Trophoblast cell (in vitro differentiated cells and primary cell): Measurements from ENCODE around the gene RAD51B.

ENCODE experiments used
- DNase-seq, 2 donors: peaks; one replicate each; pipeline ENCODE4 v3.0.0-alpha.2; 2016
- H2AFZ ChIP-seq: 2 replicates; pipeline ENCODE4 v1.6.1; 2013; ENCODE audit warnings: low read length, moderate library complexity, mild to moderate bottlenecking; ENCODE audit not compliant: insufficient read depth, poor library complexity
- H2AK5ac ChIP-seq: 2 replicates; pipeline ENCODE4 v1.6.1; 2013; ENCODE audit warnings: mild to moderate bottlenecking, low read length
- H2BK120ac ChIP-seq: 2 replicates; pipeline ENCODE4 v1.6.1; 2013; ENCODE audit warnings: low read length, mild to moderate bottlenecking, moderate library complexity; ENCODE audit not compliant: insufficient read depth, poor library complexity
- H2BK12ac ChIP-seq: 2 replicates; pipeline ENCODE4 v1.6.1; 2013; ENCODE audit warnings: mild to moderate bottlenecking, low read length, moderate library complexity
- H2BK5ac ChIP-seq: 2 replicates; pipeline ENCODE4 v1.6.1; 2013; ENCODE audit warnings: low read length, low read depth, moderate library complexity, mild to moderate bottlenecking; ENCODE audit not compliant: poor library complexity
- H3K14ac ChIP-seq: 2 replicates; pipeline ENCODE4 v1.6.1; 2013; ENCODE audit warnings: mild to moderate bottlenecking, low read length
- H3K18ac ChIP-seq: 2 replicates; pipeline ENCODE4 v1.6.1; 2013; ENCODE audit warnings: mild to moderate bottlenecking, low read length
- H3K23ac ChIP-seq: 2 replicates; pipeline ENCODE4 v1.6.1; 2013; ENCODE audit warnings: low read length
- H3K27ac ChIP-seq: 2 replicates; pipeline ENCODE4 v1.5.1; 2013; ENCODE audit warnings: low read depth, mild to moderate bottlenecking, inconsistent platforms, low read length, moderate library complexity
- H3K27me3 ChIP-seq: 2 replicates; pipeline ENCODE4 v1.6.1; 2013; ENCODE audit warnings: inconsistent platforms, mild to moderate bottlenecking, low read length, moderate library complexity; ENCODE audit not compliant: insufficient read depth
- H3K36me3 ChIP-seq, 2 experiments: 1 replicate in 1 of 2; 2 replicates in 1 of 2; pipeline ENCODE4 v1.6.1; 2013; ENCODE audit warnings: low read length in 2 of 2, mild to moderate bottlenecking in 2 of 2, moderate library complexity in 1 of 2; ENCODE audit not compliant: insufficient read depth in 2 of 2, control insufficient read depth in 1 of 2
- H3K4ac ChIP-seq: 2 replicates; pipeline ENCODE4 v1.6.1; 2013; ENCODE audit warnings: low read depth, mild to moderate bottlenecking, low read length, moderate library complexity
- H3K4me1 ChIP-seq, 2 experiments: 1 replicate in 1 of 2; 2 replicates in 1 of 2; pipeline ENCODE4 v1.6.1; 2013; ENCODE audit warnings: low read length in 2 of 2, mild to moderate bottlenecking in 2 of 2, moderate library complexity in 1 of 2; ENCODE audit not compliant: insufficient read depth in 2 of 2, control insufficient read depth in 1 of 2
- H3K4me2 ChIP-seq: 2 replicates; pipeline ENCODE4 v1.6.1; 2013; ENCODE audit warnings: inconsistent platforms, mild to moderate bottlenecking, low read length, moderate library complexity
- H3K4me3 ChIP-seq: 2 replicates; pipeline ENCODE4 v1.5.1; 2013; ENCODE audit warnings: mild to moderate bottlenecking, low read depth, low read length, inconsistent platforms
- H3K79me1 ChIP-seq: one replicate; pipeline ENCODE4 v1.6.1; 2013; ENCODE audit warnings: low read length
- H3K79me2 ChIP-seq: 2 replicates; pipeline ENCODE4 v1.6.1; 2013; ENCODE audit warnings: low read length, mild to moderate bottlenecking; ENCODE audit not compliant: control insufficient read depth, insufficient read depth, poor library complexity
- H3K9ac ChIP-seq: 2 replicates; pipeline ENCODE4 v1.6.1; 2013; ENCODE audit warnings: mild to moderate bottlenecking, low read length
- H3K9me3 ChIP-seq: 2 replicates; pipeline ENCODE4 v1.6.1; 2013; ENCODE audit warnings: low read depth, mild to moderate bottlenecking, control low read depth, inconsistent platforms, low read length; ENCODE audit not compliant: insufficient read depth
- H4K12ac ChIP-seq: 2 replicates; pipeline ENCODE4 v1.6.1; 2013; ENCODE audit warnings: low read depth, mild to moderate bottlenecking, low read length, moderate library complexity
- H4K8ac ChIP-seq: 2 replicates; pipeline ENCODE4 v1.6.1; 2013; ENCODE audit warnings: low read depth, mild to moderate bottlenecking, low read length, moderate library complexity
- H4K91ac ChIP-seq: one replicate; pipeline ENCODE4 v1.6.1; 2013; ENCODE audit warnings: low read depth, mild to moderate bottlenecking, low read length, moderate library complexity
- WGBS: extraction: QIAGEN DNeasy Blood & Tissue Kit; methylation state at CpG from one replicate; pipeline ENCODE4 v1.1.7; 2013; ENCODE audit warnings: missing lambda C conversion rate; ENCODE audit not compliant: insufficient read length, insufficient coverage; ENCODE audit errors: extremely low coverage; 5-methylcytosine and 5-hydroxymethylcytosine counted together

RAD51B gene

GRCh38 chr14:67835596-67835995 lies 16.0 kb downstream of the RAD51B start:
- peaks cover 0 to 2% of the 10 kb centered on the region in 2 experiments for H3K36me3 ChIP-seq

DNA sequence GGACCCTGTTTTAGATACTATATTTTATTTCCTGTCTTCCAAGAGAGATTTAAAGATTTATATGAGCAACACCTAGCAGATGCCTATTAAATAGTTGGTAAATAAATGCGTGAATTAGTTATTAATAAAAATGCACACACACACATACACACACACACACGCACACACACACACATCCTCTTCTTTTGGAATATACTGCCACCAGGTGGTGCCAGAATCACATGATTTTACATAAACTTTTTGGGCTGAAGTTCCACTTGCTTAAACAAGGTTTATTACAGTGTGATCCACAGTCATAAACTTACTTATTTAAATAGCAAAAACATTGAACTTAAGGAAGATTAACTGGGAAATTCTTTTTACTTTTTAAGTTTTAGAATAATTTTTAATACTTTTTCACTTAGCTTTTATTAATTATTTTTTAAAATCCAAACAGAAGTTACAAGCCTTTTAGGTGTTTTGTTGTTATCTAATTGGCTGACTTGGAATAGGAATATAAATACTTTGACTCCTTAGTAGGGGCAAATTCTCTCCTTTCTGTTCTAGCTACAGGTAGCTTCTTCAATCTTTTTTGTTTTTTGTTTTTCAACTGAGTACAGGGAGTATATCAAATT lies 17.5 kb downstream of the RAD51B start:
- H2BK12ac ChIP-seq = no peak overlapping the region
- no peak overlapping the region for H2BK120ac ChIP-seq
- peaks cover 0 to 2% of the 10 kb centered on the region in 2 experiments for H3K36me3 ChIP-seq
- H3K18ac ChIP-seq = no peak overlapping the region
- DNase-seq = peak; percentile 59 to 89
- H3K79me1 ChIP-seq = no peaks in the 10 kb centered on the region
- H3K27me3 ChIP-seq = no peaks in the 10 kb centered on the region
- H4K12ac ChIP-seq = no peak overlapping the region
- H4K91ac ChIP-seq = no peak overlapping the region
- no peak overlapping the region for H3K4me2 ChIP-seq
- H3K4me3 ChIP-seq = no peak overlapping the region
- H2AK5ac ChIP-seq = no peak overlapping the region
- no peak overlapping the region for H3K27ac ChIP-seq
- no peaks in the 10 kb centered on the region for H3K9me3 ChIP-seq
- H3K14ac ChIP-seq = no peak overlapping the region
- H2BK5ac ChIP-seq = no peak overlapping the region
- no peaks in the 10 kb centered on the region for H3K79me2 ChIP-seq
- H2AFZ ChIP-seq = no peak overlapping the region
- no peak overlapping the region for H3K9ac ChIP-seq
- no peak overlapping the region for H3K23ac ChIP-seq
- no peak overlapping the region for H4K8ac ChIP-seq
- H3K4me1 ChIP-seq = no peaks in the 10 kb centered on the region
- no peak overlapping the region for H3K4ac ChIP-seq
- no CpG with 5 or more reads among the region's 2 CpGs for WGBS

More at GRCh38 chr14:67835596-67835995, 16.0 kb downstream of the RAD51B start:
- Histone ChIP-seq H3K27ac (no peak overlapping the region), H3K4ac (no peak overlapping the region), H3K14ac (no peak overlapping the region), H2AFZ (no peak overlapping the region), H3K18ac (no peak overlapping the region), H2AK5ac (no peak overlapping the region), H3K4me2 (no peak overlapping the region), H2BK12ac (no peak overlapping the region), H2BK5ac (no peak overlapping the region), H3K9me3 (no peaks in the 10 kb centered on the region), H3K9ac (no peak overlapping the region), H3K27me3 (no peaks in the 10 kb centered on the region), H3K79me2 (no peaks in the 10 kb centered on the region), H4K8ac (no peak overlapping the region), H3K23ac (no peak overlapping the region), H4K12ac (no peak overlapping the region), H3K4me3 (no peak overlapping the region), H2BK120ac (no peak overlapping the region), H3K4me1 (no peaks in the 10 kb centered on the region), H3K79me1 (no peaks in the 10 kb centered on the region), H4K91ac (no peak overlapping the region)
- no peak for DNase-seq

DNA sequence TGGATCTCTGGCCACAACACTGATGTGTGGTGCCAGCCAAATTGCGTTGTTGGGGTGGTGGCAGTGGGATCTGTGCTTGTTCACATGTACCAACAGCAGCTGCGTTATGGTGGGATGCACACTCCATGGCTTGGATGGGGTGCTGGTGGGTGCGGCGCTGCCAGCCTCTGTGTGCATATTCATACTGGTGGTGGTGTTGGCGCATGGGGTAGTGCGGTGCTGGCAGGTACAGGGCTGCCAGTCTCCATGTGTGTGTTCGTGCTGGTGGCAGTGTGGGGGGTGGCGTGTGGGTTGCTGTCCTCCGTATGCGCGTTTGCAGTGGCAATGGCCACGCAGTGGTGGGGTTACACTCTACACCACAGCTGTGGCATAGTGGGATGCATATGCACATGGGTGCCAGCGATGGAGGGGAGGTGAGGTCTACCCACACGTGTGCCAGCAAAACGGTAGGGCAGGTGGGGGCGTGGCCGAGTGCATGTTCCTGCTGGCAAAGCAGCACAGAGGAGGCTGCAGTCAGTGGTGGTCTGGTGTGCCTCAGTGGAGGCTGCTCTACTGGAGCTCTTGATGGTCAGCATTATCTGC lies 26.5 kb downstream of the RAD51B start:
- Histone ChIP-seq H3K4me3 (no peak overlapping the region), H4K8ac (no peak overlapping the region), H2AK5ac (no peak overlapping the region), H2BK120ac (no peak overlapping the region), H3K9me3 (peaks cover 8% of the 10 kb centered on the region), H3K4me1 (peaks cover 0 to 2% of the 10 kb centered on the region in 2 experiments), H4K91ac (no peak overlapping the region), H3K9ac (no peak overlapping the region), H2BK5ac (no peak overlapping the region), H4K12ac (no peak overlapping the region), H2AFZ (no peak overlapping the region), H2BK12ac (no peak overlapping the region), H3K36me3 (no peaks in the 10 kb centered on the region), H3K14ac (no peak overlapping the region), H3K79me1 (no peaks in the 10 kb centered on the region), H3K18ac (no peak overlapping the region), H3K23ac (peak overlapping the region; percentile 37), H3K4ac (no peak overlapping the region), H3K27ac (no peak overlapping the region), H3K79me2 (no peaks in the 10 kb centered on the region), H3K27me3 (no peaks in the 10 kb centered on the region), H3K4me2 (no peak overlapping the region)
- no CpG with 5 or more reads among the region's 17 CpGs for WGBS
- DNase-seq = no peak

DNA sequence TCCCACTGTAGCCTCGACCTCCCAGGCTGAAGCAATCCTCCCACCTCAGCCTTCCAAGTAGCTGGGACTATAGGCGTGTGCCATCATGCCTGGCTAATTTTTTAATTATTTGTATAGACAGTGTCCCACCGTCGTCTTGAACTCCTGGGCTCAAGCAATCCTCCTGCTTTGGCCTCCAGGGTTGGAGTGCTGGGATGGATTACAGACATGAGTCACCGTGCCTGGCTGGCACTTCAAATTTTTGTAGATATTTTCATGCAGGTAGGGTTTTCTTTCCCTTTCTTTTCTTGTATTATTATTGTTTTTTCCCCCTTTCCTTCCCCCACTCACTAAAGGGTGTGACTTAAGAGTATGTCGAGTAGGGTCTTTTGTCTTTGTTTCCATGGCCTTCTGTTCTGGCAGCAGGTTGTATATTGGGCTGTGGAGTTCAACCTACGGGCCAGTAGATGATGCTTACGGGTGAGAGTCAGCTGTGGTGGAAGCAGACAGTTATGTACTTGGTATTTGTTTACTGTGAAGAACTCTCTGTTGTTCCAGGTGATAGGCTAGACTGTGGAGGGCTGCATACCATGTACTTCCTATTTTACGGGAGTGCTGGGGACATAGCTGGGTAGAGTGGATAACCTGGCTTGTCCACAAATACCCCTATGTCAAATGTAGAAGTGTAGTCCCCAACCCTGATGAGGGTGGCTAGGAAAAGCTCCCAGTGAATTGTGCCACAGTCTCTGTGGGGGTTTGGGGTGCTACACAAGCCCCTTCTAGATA lies 30.7 kb downstream of the RAD51B start:
- Histone ChIP-seq H3K79me1 (no peaks in the 10 kb centered on the region), H3K27ac (no peak overlapping the region), H4K8ac (no peak overlapping the region), H4K12ac (no peak overlapping the region), H3K4ac (no peak overlapping the region), H3K9me3 (peaks cover 8% of the 10 kb centered on the region), H2BK12ac (no peak overlapping the region), H2BK120ac (no peak overlapping the region), H3K18ac (no peak overlapping the region), H3K27me3 (no peaks in the 10 kb centered on the region), H2AFZ (no peak overlapping the region), H4K91ac (no peak overlapping the region), H3K79me2 (no peaks in the 10 kb centered on the region), H3K4me2 (no peak overlapping the region), H2AK5ac (no peak overlapping the region), H3K4me1 (peaks cover 0 to 2% of the 10 kb centered on the region in 2 experiments), H2BK5ac (no peak overlapping the region), H3K23ac (no peak overlapping the region), H3K4me3 (no peak overlapping the region), H3K14ac (no peak overlapping the region), H3K36me3 (no peaks in the 10 kb centered on the region), H3K9ac (no peak overlapping the region)
- peak; percentile 82 to 91 for DNase-seq
- no CpG with 5 or more reads among the region's 9 CpGs for WGBS
